HCT116 (cell line): ENCODE results near the gene PCED1A. TPM values are rescaled to one million over a fixed set of nuclear protein-coding genes. Genes with fewer than 3 reads are reported as not detected.

ENCODE experiments used
- ATAC-seq: fragments of 200-7000 bp; cut with Tn5 transposase; 2 replicates; pipeline ENCODE4 v1.9.1; 2020; ENCODE audit warnings: mild to moderate bottlenecking, moderate library complexity
- BruUV-seq: library from RNA; stranded (reverse); fragments of 400-500 nt; replicated peaks from 2 replicates; lab custom pipeline; 2021; lab: Mats Ljungman, UMichigan
- CTCF ChIA-PET: fragments of 300-600 bp; sonication (Branson Sonifier 250); formaldehyde crosslinking; loops from one replicate; lab custom pipeline; 2021; ENCODE audit warnings: antibody characterized with exemption; lab: Charles Lee
- POLR2A ChIA-PET: fragments of 300-600, 350-600 bp; sonication (Branson Sonifier 250); formaldehyde crosslinking; loops from one replicate; lab custom pipeline; 2021; ENCODE audit warnings: antibody characterized with exemption; lab: Charles Lee
- RAD21 ChIA-PET, 2 experiments: fragments of 300-600 bp; sonication (Branson Sonifier 250); formaldehyde crosslinking; loops; one replicate each; lab custom pipeline; 2023; ENCODE audit warnings: low total read pairs in 2 of 2; ENCODE audit not compliant: uncharacterized antibody in 2 of 2, unreplicated experiment in 2 of 2, low non-redundant PET in 1 of 2; lab: Charles Lee
- DNase-seq: peaks from one replicate; pipeline ENCODE4 v3.0.0-alpha.2; 2010; ENCODE audit warnings: low read depth, low spot score
- H2AFZ ChIP-seq: fragments of 200-600 bp; shearing (Covaris generic), sonication (generic); 2 replicates; pipeline ENCODE4 v1.6.1; 2017; ENCODE audit warnings: low read depth, mixed run types, mixed read lengths, antibody characterized with exemption, low read length; ENCODE audit not compliant: poor library complexity, severe bottlenecking
- H3K27ac ChIP-seq: 2 replicates; pipeline ENCODE4 v1.5.1; 2012; ENCODE audit warnings: low read depth, low read length
- H3K27me3 ChIP-seq: fragments of 200-600 bp; sonication (generic); 2 replicates; pipeline ENCODE4 v1.6.1; 2016; ENCODE audit warnings: mixed run types, low read length, mixed read lengths; ENCODE audit not compliant: insufficient read depth
- H3K36me3 ChIP-seq, 2 experiments: fragments of 200-500 bp in 1 of 2; fragments of 200-600 bp in 1 of 2; sonication (Bioruptor generic) in 1 of 2; sonication (generic) in 1 of 2; 2 replicates each; pipeline versions ENCODE4 v1.5.1 to v1.6.1; 2014 to 2016; ENCODE audit warnings: low read length in 2 of 2, inconsistent platforms in 1 of 2, mixed read lengths in 1 of 2, mixed run types in 1 of 2; ENCODE audit not compliant: insufficient read depth in 2 of 2, control insufficient read depth in 1 of 2
- H3K4me1 ChIP-seq, 2 experiments: fragments of 200-600 bp in 1 of 2; sonication (generic) in 1 of 2; 2 replicates each; pipeline versions ENCODE4 v1.5.1 to v1.6.1; 2012 to 2017; ENCODE audit warnings: low read length in 2 of 2, inconsistent platforms in 1 of 2, mild to moderate bottlenecking in 1 of 2, mixed read lengths in 1 of 2, mixed run types in 1 of 2, moderate library complexity in 1 of 2; ENCODE audit not compliant: insufficient read depth in 2 of 2, control insufficient read depth in 1 of 2
- H3K4me2 ChIP-seq: fragments of 200-600 bp; sonication (generic); 2 replicates; pipeline ENCODE4 v1.6.1; 2017; ENCODE audit warnings: mixed run types, low read length, mixed read lengths
- H3K4me3 ChIP-seq, 2 experiments: fragments of 200-600 bp in 1 of 2; sonication (generic) in 1 of 2; replicated peaks in 1 of 2; 2 replicates each; pipeline ENCODE4 v1.5.1; 2011 to 2016; ENCODE audit warnings: low read length in 2 of 2, control low read depth in 1 of 2, low read depth in 1 of 2, mild to moderate bottlenecking in 1 of 2, mixed read lengths in 1 of 2, mixed run types in 1 of 2
- H3K79me2 ChIP-seq: fragments of 200-600 bp; sonication (generic); 2 replicates; pipeline ENCODE4 v1.6.1; 2017; ENCODE audit warnings: mild to moderate bottlenecking, mixed run types, low read length, moderate library complexity, mixed read lengths; ENCODE audit not compliant: insufficient read depth
- H3K9ac ChIP-seq: fragments of 200-600 bp; sonication (generic); 2 replicates; pipeline ENCODE4 v1.6.1; 2016; ENCODE audit warnings: low read length, mixed read lengths
- H3K9me2 ChIP-seq: fragments of 200-600 bp; sonication (generic), shearing (Covaris generic); 2 replicates; pipeline ENCODE4 v1.6.1; 2017; ENCODE audit warnings: mixed run types, mild to moderate bottlenecking, moderate library complexity; ENCODE audit not compliant: insufficient read depth
- H3K9me3 ChIP-seq, 2 experiments: fragments of 200-500 bp in 1 of 2; fragments of 200-600 bp in 1 of 2; sonication (Bioruptor generic) in 1 of 2; sonication (generic) in 1 of 2; 2 replicates each; pipeline ENCODE4 v1.6.1; 2014 to 2017; ENCODE audit warnings: low read length in 2 of 2, mixed read lengths in 2 of 2, inconsistent platforms in 1 of 2, low read depth in 1 of 2, mild to moderate bottlenecking in 1 of 2, mixed run types in 1 of 2, moderate library complexity in 1 of 2; ENCODE audit not compliant: control insufficient read depth in 1 of 2, insufficient read depth in 1 of 2
- H4K20me1 ChIP-seq: fragments of 200-600 bp; sonication (generic), shearing (Covaris generic); 2 replicates; pipeline ENCODE4 v1.6.1; 2017; ENCODE audit warnings: mixed run types, mild to moderate bottlenecking, moderate library complexity; ENCODE audit not compliant: insufficient read depth
- ATF3 ChIP-seq: IDR thresholded peaks from 2 replicates; pipeline ENCODE4 v1.6.1; 2012
- CBX3 ChIP-seq: IDR thresholded peaks from 2 replicates; pipeline ENCODE4 v1.6.1; 2012; ENCODE audit warnings: low read depth
- CEBPB ChIP-seq: IDR thresholded peaks from 2 replicates; pipeline ENCODE4 v1.6.1; 2012; ENCODE audit warnings: low read depth
- CTCF ChIP-seq, 3 experiments: fragments of 200-600 bp in 1 of 3; sonication (generic) in 1 of 3; IDR thresholded peaks in 2 of 3; conservative IDR thresholded peaks in 1 of 3; 2 replicates each; pipeline ENCODE4 v1.5.1; 2012 to 2017; ENCODE audit warnings: low read depth in 2 of 3, low read length in 2 of 3, antibody characterized with exemption in 1 of 3, borderline replicate concordance in 1 of 3, control low read depth in 1 of 3, mild to moderate bottlenecking in 1 of 3, mixed read lengths in 1 of 3, mixed run types in 1 of 3, moderate library complexity in 1 of 3; ENCODE audit not compliant: insufficient read depth in 1 of 3
- EGR1 ChIP-seq: IDR thresholded peaks from 2 replicates; pipeline ENCODE4 v1.6.1; 2012; ENCODE audit warnings: low read depth
- ELF1 ChIP-seq: IDR thresholded peaks from 2 replicates; pipeline ENCODE4 v1.6.1; 2012; ENCODE audit warnings: low read depth, borderline replicate concordance
- FOSL1 ChIP-seq: IDR thresholded peaks from 2 replicates; pipeline ENCODE4 v1.6.1; 2012; ENCODE audit warnings: low read depth
- POLR2AphosphoS5 ChIP-seq: IDR thresholded peaks from 2 replicates; pipeline ENCODE4 v1.6.1; 2011; ENCODE audit warnings: mild to moderate bottlenecking, low read depth, low read length, moderate library complexity
- RAD21 ChIP-seq: IDR thresholded peaks from 2 replicates; pipeline ENCODE4 v1.6.1; 2012; ENCODE audit warnings: low read depth, mild to moderate bottlenecking
- SIN3A ChIP-seq: IDR thresholded peaks from 2 replicates; pipeline ENCODE4 v1.6.1; 2012; ENCODE audit warnings: low read depth
- TCF7L2 ChIP-seq: IDR thresholded peaks from 2 replicates; pipeline ENCODE4 v1.7.0; 2011; ENCODE audit warnings: borderline replicate concordance, inconsistent platforms; ENCODE audit not compliant: insufficient read depth, insufficient read length; ENCODE audit errors: extremely low read depth
- YY1 ChIP-seq: IDR thresholded peaks from 2 replicates; pipeline ENCODE4 v1.6.1; 2011; ENCODE audit warnings: low read length, low read depth, moderate library complexity, mild to moderate bottlenecking; ENCODE audit not compliant: insufficient replicate concordance; ENCODE audit errors: extremely low read depth
- ZFX ChIP-seq: fragments of 450-650 bp; IDR thresholded peaks from 2 replicates; pipeline ENCODE4 v1.6.1; 2017
- ZNF274 ChIP-seq: fragments of 200-500 bp; sonication (Bioruptor generic); IDR thresholded peaks from 2 replicates; pipeline ENCODE4 v1.6.1; 2014; ENCODE audit warnings: mild to moderate bottlenecking, low read depth, low read length, inconsistent platforms
- intact Hi-C: fragments of 100-400 bp; cut with micrococcal nuclease; formaldehyde crosslinking; loops from 2 replicates; pipeline ENCODE4 v1.10.0; 2022
- total RNA-seq: library from RNA; stranded (reverse); gene quantifications from one replicate; pipeline ENCODE4 v1.2.1, GENCODE V29; 2021; ENCODE audit not compliant: unreplicated experiment
- TF ChIP-seq, protein P1 (sequence below): IDR thresholded peaks from 2 replicates; pipeline ENCODE4 v1.6.1; 2012; ENCODE audit warnings: low read depth

The PCED1A gene
- total RNA-seq, 1 experiment from 2014 or later = 31.8 TPM

DNA sequence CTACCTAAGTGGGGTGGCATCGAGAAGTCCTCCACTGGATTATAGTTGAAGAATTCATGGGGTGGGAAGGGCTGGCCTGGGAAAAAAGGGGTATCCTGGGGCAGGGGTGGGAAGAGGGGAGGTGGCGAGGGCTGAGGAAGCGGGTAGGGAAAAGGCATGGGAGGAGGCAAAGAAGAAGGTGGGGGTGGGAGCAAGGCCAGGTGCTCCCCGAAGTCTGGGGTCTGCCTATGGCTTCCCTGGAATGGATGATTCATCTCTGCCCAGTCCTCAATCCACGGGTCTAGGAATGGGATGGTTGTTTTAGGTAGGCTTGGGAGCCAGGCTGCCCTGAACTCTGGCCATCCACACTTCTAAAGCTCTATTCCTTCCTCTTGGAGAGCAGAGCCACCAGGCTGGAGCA lies 4.4 kb downstream of the PCED1A start:
- no peak for DNase-seq
- H3K4me1 ChIP-seq = peaks cover 11 to 22% of the 10 kb centered on the region in 2 experiments
- no peak for TF ChIP-seq ZNF274
- TF ChIP-seq CBX3 = no peak
- TF ChIP-seq RAD21 = no peak
- no peak for TF ChIP-seq YY1
- no peak for TF ChIP-seq ELF1
- TF ChIP-seq, all 23 proteins: peak for 0
- Histone ChIP-seq H3K79me2 (peaks cover 7% of the 10 kb centered on the region; the same call in 1 of the 2 replicates), H3K4me2 (no peak overlapping the region), H3K9me3 (no peaks in the 10 kb centered on the region), H3K27ac (no peak overlapping the region), H2AFZ (no peak overlapping the region), H3K36me3 (no peaks in the 10 kb centered on the region), H3K9ac (no peak overlapping the region), H3K9me2 (no peaks in the 10 kb centered on the region), H3K4me3 (no peak overlapping the region), H4K20me1 (no peaks in the 10 kb centered on the region), H3K27me3 (no peaks in the 10 kb centered on the region)
- intact Hi-C loops = no loop called here
- ChIA-PET POLR2A (no interaction called here), CTCF (no interaction called here), RAD21 (no interaction called here)
- no TSS peak for BruUV-seq
- no peak for ATAC-seq

GRCh38 chr20:2835331-2835796 lies 5.1 kb downstream of the PCED1A start:
- Histone ChIP-seq H3K4me2 (no peak overlapping the region), H3K27ac (no peak overlapping the region), H3K27me3 (no peaks in the 10 kb centered on the region), H3K4me3 (no peak overlapping the region), H3K79me2 (peaks cover 7% of the 10 kb centered on the region; the same call in 1 of the 2 replicates), H3K9me3 (no peaks in the 10 kb centered on the region), H3K9me2 (no peaks in the 10 kb centered on the region), H4K20me1 (no peaks in the 10 kb centered on the region), H3K9ac (no peak overlapping the region), H2AFZ (no peak overlapping the region), H3K36me3 (no peaks in the 10 kb centered on the region), H3K4me1 (peaks cover 11 to 21% of the 10 kb centered on the region in 2 experiments)
- ATAC-seq = no peak
- BruUV-seq = no TSS peak
- TF ChIP-seq ZFX (no peak), ZNF274 (no peak), ELF1 (no peak), POLR2AphosphoS5 (no peak), ATF3 (no peak), TCF7L2 (no peak), FOSL1 (no peak), YY1 (no peak), EGR1 (no peak), CTCF (IDR thresholded peaks at IDR 0.05 in 2 of 3, conservative IDR thresholded peaks at IDR 0.05 in 1 of 3; ENCODE audit: borderline replicate concordance in 1 of 3, insufficient read depth in 1 of 3, low read depth in 2 of 3, low read length in 2 of 3) (no peak), SIN3A (no peak), CEBPB (no peak)
- TF ChIP-seq, protein P1, sequence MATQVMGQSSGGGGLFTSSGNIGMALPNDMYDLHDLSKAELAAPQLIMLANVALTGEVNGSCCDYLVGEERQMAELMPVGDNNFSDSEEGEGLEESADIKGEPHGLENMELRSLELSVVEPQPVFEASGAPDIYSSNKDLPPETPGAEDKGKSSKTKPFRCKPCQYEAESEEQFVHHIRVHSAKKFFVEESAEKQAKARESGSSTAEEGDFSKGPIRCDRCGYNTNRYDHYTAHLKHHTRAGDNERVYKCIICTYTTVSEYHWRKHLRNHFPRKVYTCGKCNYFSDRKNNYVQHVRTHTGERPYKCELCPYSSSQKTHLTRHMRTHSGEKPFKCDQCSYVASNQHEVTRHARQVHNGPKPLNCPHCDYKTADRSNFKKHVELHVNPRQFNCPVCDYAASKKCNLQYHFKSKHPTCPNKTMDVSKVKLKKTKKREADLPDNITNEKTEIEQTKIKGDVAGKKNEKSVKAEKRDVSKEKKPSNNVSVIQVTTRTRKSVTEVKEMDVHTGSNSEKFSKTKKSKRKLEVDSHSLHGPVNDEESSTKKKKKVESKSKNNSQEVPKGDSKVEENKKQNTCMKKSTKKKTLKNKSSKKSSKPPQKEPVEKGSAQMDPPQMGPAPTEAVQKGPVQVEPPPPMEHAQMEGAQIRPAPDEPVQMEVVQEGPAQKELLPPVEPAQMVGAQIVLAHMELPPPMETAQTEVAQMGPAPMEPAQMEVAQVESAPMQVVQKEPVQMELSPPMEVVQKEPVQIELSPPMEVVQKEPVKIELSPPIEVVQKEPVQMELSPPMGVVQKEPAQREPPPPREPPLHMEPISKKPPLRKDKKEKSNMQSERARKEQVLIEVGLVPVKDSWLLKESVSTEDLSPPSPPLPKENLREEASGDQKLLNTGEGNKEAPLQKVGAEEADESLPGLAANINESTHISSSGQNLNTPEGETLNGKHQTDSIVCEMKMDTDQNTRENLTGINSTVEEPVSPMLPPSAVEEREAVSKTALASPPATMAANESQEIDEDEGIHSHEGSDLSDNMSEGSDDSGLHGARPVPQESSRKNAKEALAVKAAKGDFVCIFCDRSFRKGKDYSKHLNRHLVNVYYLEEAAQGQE = no peak
- RAD21 ChIA-PET = no interaction called here
- no peak for DNase-seq
- CTCF ChIA-PET = no interaction called here
- POLR2A ChIA-PET = no interaction called here
- intact Hi-C loops = no loop called here
